ENCODE results near the gene NSD2.
A peak's percentile ranks its signal among the peaks of the same experiment; 100 is the strongest.

Gene NSD2

GRCh38 chr4:1898681-1899080, 27.5 kb downstream of the NSD2 start:
- no peak for DNase-seq (ENCODE audit: low read depth)
- no peak overlapping the region for H3K4me3 ChIP-seq (ENCODE audit: low read depth, low read length)
- TF ChIP-seq MAX (IDR thresholded peaks at IDR 0.05; ENCODE audit: low read depth, low read length) (no peak), POLR2A (IDR thresholded peaks at IDR 0.05; ENCODE audit: extremely low read depth, insufficient read length) (no peak), MYC (IDR thresholded peaks at IDR 0.05; ENCODE audit: low read depth, low read length) (no peak), CTCF (IDR thresholded peaks at IDR 0.05; ENCODE audit: low read depth, low read length) (no peak)

- 0 out of 2 replicates have a peak, but pooled peaks have one; percentile 50 for TF ChIP-seq MYC (IDR thresholded peaks at IDR 0.05; ENCODE audit: low read depth, low read length)
- TF ChIP-seq CTCF (IDR thresholded peaks at IDR 0.05; ENCODE audit: low read depth, low read length), result peak; percentile 87
- TF ChIP-seq POLR2A (IDR thresholded peaks at IDR 0.05; ENCODE audit: extremely low read depth, insufficient read length), result no peak
- TF ChIP-seq MAX (IDR thresholded peaks at IDR 0.05; ENCODE audit: low read depth, low read length), result peak; percentile 49; the same call in 1 of the 2 replicates
- no peak overlapping the region for H3K4me3 ChIP-seq (ENCODE audit: low read depth, low read length)
- peak; percentile 89 for DNase-seq (ENCODE audit: low read depth)
Measured at GRCh38 chr4:1899149-1900086, 28.2 kb downstream of the NSD2 start.

- TF ChIP-seq MYC (IDR thresholded peaks at IDR 0.05; ENCODE audit: low read depth, low read length) (no peak), POLR2A (IDR thresholded peaks at IDR 0.05; ENCODE audit: extremely low read depth, insufficient read length) (no peak), CTCF (IDR thresholded peaks at IDR 0.05; ENCODE audit: low read depth, low read length) (no peak), MAX (IDR thresholded peaks at IDR 0.05; ENCODE audit: low read depth, low read length) (no peak)
- no peak for DNase-seq (ENCODE audit: low read depth)
- H3K4me3 ChIP-seq (ENCODE audit: low read depth, low read length), result no peak overlapping the region
Measured at GRCh38 chr4:1900087-1900433, 28.9 kb downstream of the NSD2 start.

- H3K4me3 ChIP-seq (ENCODE audit: low read depth, low read length), result no peak overlapping the region
- DNase-seq (ENCODE audit: low read depth), result no peak
- no peak for TF ChIP-seq CTCF (IDR thresholded peaks at IDR 0.05; ENCODE audit: low read depth, low read length)
- no peak for TF ChIP-seq POLR2A (IDR thresholded peaks at IDR 0.05; ENCODE audit: extremely low read depth, insufficient read length)
- no peak for TF ChIP-seq MYC (IDR thresholded peaks at IDR 0.05; ENCODE audit: low read depth, low read length)
- TF ChIP-seq MAX (IDR thresholded peaks at IDR 0.05; ENCODE audit: low read depth, low read length), result no peak
Measured at GRCh38 chr4:1900624-1901023, 29.4 kb downstream of the NSD2 start.

- no peak overlapping the region for H3K4me3 ChIP-seq (ENCODE audit: low read depth, low read length)
- TF ChIP-seq POLR2A (IDR thresholded peaks at IDR 0.05; ENCODE audit: extremely low read depth, insufficient read length) (no peak), MAX (IDR thresholded peaks at IDR 0.05; ENCODE audit: low read depth, low read length) (no peak), CTCF (IDR thresholded peaks at IDR 0.05; ENCODE audit: low read depth, low read length) (no peak), MYC (IDR thresholded peaks at IDR 0.05; ENCODE audit: low read depth, low read length) (no peak)
- DNase-seq (ENCODE audit: low read depth), result no peak
Measured at GRCh38 chr4:1901127-1901526, 29.9 kb downstream of the NSD2 start.
